Peyer's patch (tissue), 4 donors: ENCODE results near the gene RBBP8NL.

Experiments used
- POLR2A ChIP-seq, 2 donors: fragments of 450-650 bp; IDR thresholded peaks; one replicate each; pipeline ENCODE4 v1.5.1; 2017; ENCODE audit warnings: antibody characterized with exemption in 2 of 2, mild to moderate bottlenecking in 2 of 2, moderate library complexity in 2 of 2
- TF ChIP-seq, protein P1 (sequence below), 6 experiments: fragments of 450-650 bp in 4 of 6; fragments of 200-600 bp in 2 of 6; sonication (generic) in 1 of 6; IDR thresholded peaks; one replicate each; pipeline ENCODE4 v1.5.1; 2017 to 2019; ENCODE audit warnings: antibody characterized with exemption in 6 of 6, mild to moderate bottlenecking in 3 of 6, moderate library complexity in 1 of 6

DNA sequence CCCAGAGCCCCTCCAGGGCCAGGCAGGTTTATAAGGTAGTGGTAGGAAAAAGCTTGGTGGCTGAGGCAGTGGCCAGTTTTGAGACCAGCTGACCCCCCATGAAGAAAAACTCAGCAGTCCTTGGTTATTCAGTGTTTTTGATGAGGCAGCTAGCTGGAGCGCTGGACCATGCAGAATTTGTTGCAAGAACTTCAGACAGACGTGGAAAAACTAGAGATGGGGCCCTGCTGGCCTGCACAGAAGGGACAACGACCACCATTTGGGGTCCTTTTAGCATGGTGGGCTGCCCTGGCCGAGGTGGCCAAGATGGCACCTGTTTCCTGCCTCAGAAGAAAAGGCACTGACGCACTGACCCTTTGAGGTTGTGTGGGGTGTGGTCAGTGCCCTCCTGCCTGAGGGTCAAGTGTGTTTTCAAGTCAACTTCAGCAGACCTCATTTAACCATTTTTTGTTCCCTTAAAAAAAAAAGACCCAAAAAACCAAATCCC is 37.7 kb downstream of the RBBP8NL start:
- TF ChIP-seq, protein P1, sequence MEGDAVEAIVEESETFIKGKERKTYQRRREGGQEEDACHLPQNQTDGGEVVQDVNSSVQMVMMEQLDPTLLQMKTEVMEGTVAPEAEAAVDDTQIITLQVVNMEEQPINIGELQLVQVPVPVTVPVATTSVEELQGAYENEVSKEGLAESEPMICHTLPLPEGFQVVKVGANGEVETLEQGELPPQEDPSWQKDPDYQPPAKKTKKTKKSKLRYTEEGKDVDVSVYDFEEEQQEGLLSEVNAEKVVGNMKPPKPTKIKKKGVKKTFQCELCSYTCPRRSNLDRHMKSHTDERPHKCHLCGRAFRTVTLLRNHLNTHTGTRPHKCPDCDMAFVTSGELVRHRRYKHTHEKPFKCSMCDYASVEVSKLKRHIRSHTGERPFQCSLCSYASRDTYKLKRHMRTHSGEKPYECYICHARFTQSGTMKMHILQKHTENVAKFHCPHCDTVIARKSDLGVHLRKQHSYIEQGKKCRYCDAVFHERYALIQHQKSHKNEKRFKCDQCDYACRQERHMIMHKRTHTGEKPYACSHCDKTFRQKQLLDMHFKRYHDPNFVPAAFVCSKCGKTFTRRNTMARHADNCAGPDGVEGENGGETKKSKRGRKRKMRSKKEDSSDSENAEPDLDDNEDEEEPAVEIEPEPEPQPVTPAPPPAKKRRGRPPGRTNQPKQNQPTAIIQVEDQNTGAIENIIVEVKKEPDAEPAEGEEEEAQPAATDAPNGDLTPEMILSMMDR (IDR thresholded peaks at IDR 0.05), result no peak
- no peak for TF ChIP-seq POLR2A (IDR thresholded peaks at IDR 0.05)
